H7 (cell line): ENCODE results near the gene SOAT1. TPM values are rescaled to one million over a fixed set of nuclear protein-coding genes. Genes with fewer than 3 reads are reported as not detected.

Source experiments
- total RNA-seq: library from RNA; depleted of rRNA; stranded (reverse); fragments of >200 nt; shearing (Covaris generic); gene quantifications from 2 replicates; pipeline ENCODE4 v1.2.3, GENCODE V29; 2014; rRNA removed

The SOAT1 gene
- total RNA-seq, 1 experiment from 2014 or later, result 2.7 TPM

Other genes starting within 250 kb of the SOAT1 start
- gene TOR3A, start 211.7 kb upstream of the SOAT1 start, total RNA-seq, result 25.3 and 29.7 TPM in 2 replicates
- gene ABL2, start 64.1 kb upstream of the SOAT1 start, total RNA-seq, result 7.9 and 11.6 TPM in 2 replicates
- 0.76 and 0.92 TPM in 2 replicates for gene AXDND1, start 72.2 kb downstream of the SOAT1 start, total RNA-seq